ENCODE data around the gene KLHDC3.

Gene KLHDC3

DNA sequence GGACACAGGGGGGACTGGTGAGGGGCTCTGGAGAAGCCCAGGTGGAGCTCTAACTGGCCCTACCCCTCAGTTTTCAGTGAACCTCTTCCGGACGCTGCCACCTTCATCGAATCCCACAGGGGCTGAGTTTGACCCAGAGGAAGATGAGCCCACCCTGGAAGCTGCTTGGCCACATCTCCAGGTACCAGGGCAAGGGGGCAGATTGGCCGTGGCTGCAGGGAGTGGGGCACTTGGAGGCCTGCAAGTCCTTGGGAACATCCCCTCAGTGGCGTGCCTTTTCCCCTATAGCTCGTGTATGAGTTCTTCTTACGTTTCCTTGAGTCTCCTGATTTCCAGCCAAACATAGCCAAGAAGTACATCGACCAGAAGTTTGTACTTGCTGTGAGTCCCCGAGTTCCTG, 6.9 kb upstream of the KLHDC3 start:
- Histone ChIP-seq H2BK12ac (ENCODE audit: low read length) (no peak overlapping the region), H3K4me1 (ENCODE audit: control insufficient read depth in 2 of 2, insufficient read depth in 1 of 2, low read depth in 1 of 2, low read length in 2 of 2) (no peaks in the 10 kb centered on the region), H3K4ac (ENCODE audit: low read length) (no peak overlapping the region), H4K91ac (ENCODE audit: low read depth, low read length, poor library complexity) (no peak overlapping the region), H4K8ac (ENCODE audit: low read depth, low read length) (no peak overlapping the region), H3K27me3 (ENCODE audit: control insufficient read depth in 3 of 3, insufficient read depth in 3 of 3, low read depth in 1 of 3, low read length in 3 of 3) (no peaks in the 10 kb centered on the region), H3K23ac (ENCODE audit: low read depth, low read length, poor library complexity) (no peak overlapping the region), H3K9ac (ENCODE audit: low read depth, low read length, poor library complexity) (no peak overlapping the region), H3K14ac (ENCODE audit: low read length) (no peak overlapping the region), H3K4me2 (ENCODE audit: insufficient read depth, low read length, poor library complexity, severe bottlenecking) (no peak overlapping the region), H3K18ac (ENCODE audit: low read length) (no peak overlapping the region), H3K27ac (replicated peaks; ENCODE audit: low read length) (no peak overlapping the region), H3K79me1 (ENCODE audit: low read depth, low read length) (no peaks in the 10 kb centered on the region), H3K4me3 (ENCODE audit: low read length in 2 of 2) (no peak overlapping the region), H2AFZ (ENCODE audit: low read length) (no peak overlapping the region), H2BK5ac (ENCODE audit: low read length) (no peak overlapping the region), H2AK5ac (ENCODE audit: low read depth, low read length) (no peak overlapping the region), H2BK120ac (ENCODE audit: low read depth, low read length) (no peak overlapping the region), H3K36me3 (replicated peaks in 1 of 2; ENCODE audit: control insufficient read depth in 2 of 2, insufficient read depth in 2 of 2, low read length in 2 of 2) (peaks cover 50 to 76% of the 10 kb centered on the region in 2 donors), H2BK15ac (ENCODE audit: low read length) (no peak overlapping the region), H3K9me3 (replicated peaks in 1 of 2; ENCODE audit: control insufficient read depth in 2 of 2, insufficient read depth in 1 of 2, low read depth in 1 of 2, low read length in 2 of 2) (no peaks in the 10 kb centered on the region)
- no CpG with 5 or more reads among the region's 9 CpGs for WGBS, 2 donors (ENCODE audit: extremely low coverage in 2 of 2, insufficient read length in 2 of 2, insufficient replicate concordance in 1 of 2)
- DNase-seq (ENCODE audit: low spot score), result no peak

DNA sequence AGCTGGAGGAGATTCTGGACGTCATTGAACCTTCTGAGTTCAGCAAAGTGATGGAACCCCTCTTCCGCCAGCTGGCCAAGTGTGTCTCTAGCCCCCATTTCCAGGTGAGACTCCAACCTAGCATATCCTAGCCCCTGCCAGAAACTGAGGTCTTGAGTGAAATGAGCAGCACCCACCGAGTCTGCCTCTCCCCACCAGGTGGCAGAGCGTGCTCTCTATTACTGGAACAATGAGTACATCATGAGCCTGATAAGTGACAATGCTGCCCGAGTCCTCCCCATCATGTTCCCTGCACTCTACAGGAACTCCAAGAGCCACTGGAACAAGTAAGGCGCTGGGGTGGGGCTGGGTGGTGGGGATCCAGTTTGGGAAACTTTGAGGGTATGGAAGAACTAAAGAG, 4.9 kb upstream of the KLHDC3 start:
- Histone ChIP-seq H3K79me1 (ENCODE audit: low read depth, low read length) (peaks cover 6% of the 10 kb centered on the region), H3K4me1 (ENCODE audit: control insufficient read depth in 2 of 2, insufficient read depth in 1 of 2, low read depth in 1 of 2, low read length in 2 of 2) (peaks cover 3 to 10% of the 10 kb centered on the region in 2 donors), H3K9ac (ENCODE audit: low read depth, low read length, poor library complexity) (no peak overlapping the region), H2AFZ (ENCODE audit: low read length) (no peak overlapping the region), H3K14ac (ENCODE audit: low read length) (no peak overlapping the region), H3K27ac (replicated peaks; ENCODE audit: low read length) (no peak overlapping the region), H3K18ac (ENCODE audit: low read length) (no peak overlapping the region), H2AK5ac (ENCODE audit: low read depth, low read length) (no peak overlapping the region), H2BK120ac (ENCODE audit: low read depth, low read length) (no peak overlapping the region), H2BK12ac (ENCODE audit: low read length) (no peak overlapping the region), H2BK5ac (ENCODE audit: low read length) (no peak overlapping the region), H3K4me2 (ENCODE audit: insufficient read depth, low read length, poor library complexity, severe bottlenecking) (no peak overlapping the region), H3K4me3 (ENCODE audit: low read length in 2 of 2) (no peak overlapping the region), H3K9me3 (replicated peaks in 1 of 2; ENCODE audit: control insufficient read depth in 2 of 2, insufficient read depth in 1 of 2, low read depth in 1 of 2, low read length in 2 of 2) (no peaks in the 10 kb centered on the region), H4K8ac (ENCODE audit: low read depth, low read length) (no peak overlapping the region), H3K23ac (ENCODE audit: low read depth, low read length, poor library complexity) (no peak overlapping the region), H3K36me3 (replicated peaks in 1 of 2; ENCODE audit: control insufficient read depth in 2 of 2, insufficient read depth in 2 of 2, low read length in 2 of 2) (peaks cover 55 to 79% of the 10 kb centered on the region in 2 donors), H4K91ac (ENCODE audit: low read depth, low read length, poor library complexity) (no peak overlapping the region), H3K27me3 (ENCODE audit: control insufficient read depth in 3 of 3, insufficient read depth in 3 of 3, low read depth in 1 of 3, low read length in 3 of 3) (no peaks in the 10 kb centered on the region), H3K4ac (ENCODE audit: low read length) (no peak overlapping the region), H2BK15ac (ENCODE audit: low read length) (no peak overlapping the region)
- no CpG with 5 or more reads among the region's 6 CpGs for WGBS, 2 donors (ENCODE audit: extremely low coverage in 2 of 2, insufficient read length in 2 of 2, insufficient replicate concordance in 1 of 2)
- DNase-seq (ENCODE audit: low spot score), result no peak

DNA sequence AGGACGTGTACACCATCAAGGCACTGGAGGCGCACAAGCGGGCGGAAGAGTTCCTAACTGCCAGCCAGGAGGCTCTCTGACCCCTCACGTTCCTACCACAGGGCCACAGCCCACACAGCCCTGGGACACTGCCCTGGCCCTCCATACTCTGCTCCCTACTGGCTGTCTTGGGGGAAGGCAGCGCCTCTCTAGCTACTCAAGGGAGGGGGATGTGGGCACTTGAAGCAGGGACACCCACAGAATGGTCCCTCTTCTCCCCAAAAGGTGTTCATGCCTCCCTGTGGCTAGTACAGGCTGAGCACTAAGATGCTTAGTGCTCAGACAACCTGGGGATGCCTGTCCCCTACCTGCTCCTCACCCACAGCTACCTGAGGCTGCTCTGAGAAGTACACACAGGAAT, 2.8 kb upstream of the KLHDC3 start:
- no peaks in the 10 kb centered on the region for H3K27me3 ChIP-seq (ENCODE audit: control insufficient read depth in 3 of 3, insufficient read depth in 3 of 3, low read depth in 1 of 3, low read length in 3 of 3)
- H3K4me2 ChIP-seq (ENCODE audit: insufficient read depth, low read length, poor library complexity, severe bottlenecking), result no peak overlapping the region
- H4K91ac ChIP-seq (ENCODE audit: low read depth, low read length, poor library complexity), result no peak overlapping the region
- no CpG with 5 or more reads among the region's 6 CpGs for WGBS, 2 donors (ENCODE audit: extremely low coverage in 2 of 2, insufficient read length in 2 of 2, insufficient replicate concordance in 1 of 2)
- no peak overlapping the region for H2AK5ac ChIP-seq (ENCODE audit: low read depth, low read length)
- H2BK5ac ChIP-seq (ENCODE audit: low read length), result peak overlapping the region; percentile 27
- no peak overlapping the region for H3K18ac ChIP-seq (ENCODE audit: low read length)
- H2BK12ac ChIP-seq (ENCODE audit: low read length), result no peak overlapping the region
- H3K9ac ChIP-seq (ENCODE audit: low read depth, low read length, poor library complexity), result no peak overlapping the region
- H3K14ac ChIP-seq (ENCODE audit: low read length), result no peak overlapping the region
- DNase-seq (ENCODE audit: low spot score), result no peak
- no peaks in the 10 kb centered on the region for H3K9me3 ChIP-seq (replicated peaks in 1 of 2; ENCODE audit: control insufficient read depth in 2 of 2, insufficient read depth in 1 of 2, low read depth in 1 of 2, low read length in 2 of 2)
- H3K79me1 ChIP-seq (ENCODE audit: low read depth, low read length), result peaks cover 13% of the 10 kb centered on the region
- H3K4ac ChIP-seq (ENCODE audit: low read length), result no peak overlapping the region
- H2AFZ ChIP-seq (ENCODE audit: low read length), result no peak overlapping the region
- H2BK15ac ChIP-seq (ENCODE audit: low read length), result no peak overlapping the region
- no peak overlapping the region for H3K23ac ChIP-seq (ENCODE audit: low read depth, low read length, poor library complexity)
- H3K36me3 ChIP-seq (replicated peaks in 1 of 2; ENCODE audit: control insufficient read depth in 2 of 2, insufficient read depth in 2 of 2, low read length in 2 of 2), result peaks cover 52 to 72% of the 10 kb centered on the region in 2 donors
- H4K8ac ChIP-seq (ENCODE audit: low read depth, low read length), result no peak overlapping the region
- H3K4me1 ChIP-seq (ENCODE audit: control insufficient read depth in 2 of 2, insufficient read depth in 1 of 2, low read depth in 1 of 2, low read length in 2 of 2), result peaks cover 3 to 12% of the 10 kb centered on the region in 2 donors
- H3K4me3 ChIP-seq (ENCODE audit: low read length in 2 of 2), result no peak overlapping the region
- H2BK120ac ChIP-seq (ENCODE audit: low read depth, low read length), result no peak overlapping the region
- H3K27ac ChIP-seq (replicated peaks; ENCODE audit: low read length), result no peak overlapping the region

DNA sequence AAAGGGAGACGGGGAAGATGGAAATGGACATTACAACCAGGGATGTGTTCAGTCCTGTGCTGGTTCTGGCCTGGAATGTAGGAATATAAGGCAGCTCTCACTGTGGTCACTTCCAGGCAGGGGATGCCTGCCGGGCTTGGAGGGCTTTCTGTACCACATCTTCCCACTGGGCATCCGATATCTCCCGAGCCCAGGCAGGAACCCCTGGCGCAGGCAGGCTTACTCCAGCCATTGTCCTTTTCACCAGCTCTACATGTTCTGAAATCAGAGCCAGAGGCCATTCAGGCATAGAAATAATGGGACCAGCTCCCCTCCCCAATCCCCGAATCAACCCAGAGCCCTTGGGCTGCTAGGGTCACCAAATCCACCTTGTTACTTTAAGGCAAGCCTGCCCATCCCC, 1.7 kb upstream of the KLHDC3 start:
- no peak overlapping the region for H2BK5ac ChIP-seq (ENCODE audit: low read length)
- H3K18ac ChIP-seq (ENCODE audit: low read length), result no peak overlapping the region
- no peak overlapping the region for H3K23ac ChIP-seq (ENCODE audit: low read depth, low read length, poor library complexity)
- H3K9me3 ChIP-seq (replicated peaks in 1 of 2; ENCODE audit: control insufficient read depth in 2 of 2, insufficient read depth in 1 of 2, low read depth in 1 of 2, low read length in 2 of 2), result no peaks in the 10 kb centered on the region
- H3K4me3 ChIP-seq (ENCODE audit: low read length in 2 of 2), result peak overlapping the region in 1 of 2 donors; percentile 97
- H2BK120ac ChIP-seq (ENCODE audit: low read depth, low read length), result no peak overlapping the region
- no peak overlapping the region for H4K8ac ChIP-seq (ENCODE audit: low read depth, low read length)
- no peak overlapping the region for H3K9ac ChIP-seq (ENCODE audit: low read depth, low read length, poor library complexity)
- H2BK15ac ChIP-seq (ENCODE audit: low read length), result no peak overlapping the region
- H3K14ac ChIP-seq (ENCODE audit: low read length), result no peak overlapping the region
- no peak for DNase-seq (ENCODE audit: low spot score)
- peaks cover 3 to 12% of the 10 kb centered on the region in 2 donors for H3K4me1 ChIP-seq (ENCODE audit: control insufficient read depth in 2 of 2, insufficient read depth in 1 of 2, low read depth in 1 of 2, low read length in 2 of 2)
- H3K36me3 ChIP-seq (replicated peaks in 1 of 2; ENCODE audit: control insufficient read depth in 2 of 2, insufficient read depth in 2 of 2, low read length in 2 of 2), result peaks cover 50 to 72% of the 10 kb centered on the region in 2 donors
- no CpG with 5 or more reads among the region's 6 CpGs for WGBS, 2 donors (ENCODE audit: extremely low coverage in 2 of 2, insufficient read length in 2 of 2, insufficient replicate concordance in 1 of 2)
- peaks cover 21% of the 10 kb centered on the region for H3K79me1 ChIP-seq (ENCODE audit: low read depth, low read length)
- H3K4ac ChIP-seq (ENCODE audit: low read length), result no peak overlapping the region
- H3K27me3 ChIP-seq (ENCODE audit: control insufficient read depth in 3 of 3, insufficient read depth in 3 of 3, low read depth in 1 of 3, low read length in 3 of 3), result no peaks in the 10 kb centered on the region
- no peak overlapping the region for H2AK5ac ChIP-seq (ENCODE audit: low read depth, low read length)
- H3K27ac ChIP-seq (replicated peaks; ENCODE audit: low read length), result no peak overlapping the region
- no peak overlapping the region for H2AFZ ChIP-seq (ENCODE audit: low read length)
- no peak overlapping the region for H4K91ac ChIP-seq (ENCODE audit: low read depth, low read length, poor library complexity)
- no peak overlapping the region for H3K4me2 ChIP-seq (ENCODE audit: insufficient read depth, low read length, poor library complexity, severe bottlenecking)
- no peak overlapping the region for H2BK12ac ChIP-seq (ENCODE audit: low read length)

All from neuronal stem cell (in vitro differentiated cells).